GM06990 (cell line): ENCODE measurements around the gene MTMR3.

Experiments used
- DNase-seq: peaks from one replicate; pipeline ENCODE4 v3.0.0-alpha.2; 2011; ENCODE audit not compliant: insufficient read length; ENCODE audit errors: extremely low read depth
- H3K27me3 ChIP-seq: replicated peaks from 2 replicates; pipeline ENCODE4 v1.6.0; 2011; ENCODE audit warnings: low read length; ENCODE audit not compliant: control insufficient read depth, insufficient read depth
- H3K36me3 ChIP-seq: 2 replicates; pipeline ENCODE4 v1.5.1; 2011; ENCODE audit warnings: low read length; ENCODE audit not compliant: control insufficient read depth, insufficient read depth
- H3K4me3 ChIP-seq: replicated peaks from 2 replicates; pipeline ENCODE4 v1.5.1; 2011; ENCODE audit warnings: low read depth, mild to moderate bottlenecking, control low read depth, low read length
- CTCF ChIP-seq: IDR thresholded peaks from 2 replicates; pipeline ENCODE4 v1.5.1; 2011; ENCODE audit warnings: low read length, control low read depth, mild to moderate bottlenecking, inconsistent platforms; ENCODE audit not compliant: insufficient read depth, poor library complexity, severe bottlenecking

MTMR3 gene

GRCh38 chr22:29983296-29983917 is 100.4 kb downstream of the MTMR3 start:
- DNase-seq, result no peak
- Histone ChIP-seq H3K36me3 (peaks cover 1% of the 10 kb centered on the region; the same call in 1 of the 2 replicates), H3K27me3 (no peaks in the 10 kb centered on the region), H3K4me3 (no peak overlapping the region)
- TF ChIP-seq CTCF, result no peak

GRCh38 chr22:29985912-29986311 is 102.9 kb downstream of the MTMR3 start:
- H3K4me3 ChIP-seq, result no peak overlapping the region
- TF ChIP-seq CTCF, result no peak
- DNase-seq, result no peak
- H3K36me3 ChIP-seq, result peaks cover 1% of the 10 kb centered on the region; the same call in 1 of the 2 replicates
- H3K27me3 ChIP-seq, result no peaks in the 10 kb centered on the region

GRCh38 chr22:29987137-29987536 is 104.2 kb downstream of the MTMR3 start:
- H3K36me3 ChIP-seq, result peaks cover 1% of the 10 kb centered on the region; the same call in 1 of the 2 replicates
- no peaks in the 10 kb centered on the region for H3K27me3 ChIP-seq
- no peak overlapping the region for H3K4me3 ChIP-seq
- no peak for TF ChIP-seq CTCF
- DNase-seq, result no peak

GRCh38 chr22:29988719-29989118 is 105.7 kb downstream of the MTMR3 start:
- TF ChIP-seq CTCF, result no peak
- H3K27me3 ChIP-seq, result no peaks in the 10 kb centered on the region
- no peak overlapping the region for H3K4me3 ChIP-seq
- DNase-seq, result no peak
- H3K36me3 ChIP-seq, result peaks cover 1% of the 10 kb centered on the region; the same call in 1 of the 2 replicates

GRCh38 chr22:29989446-29989845 is 106.5 kb downstream of the MTMR3 start:
- DNase-seq, result no peak
- no peak for TF ChIP-seq CTCF
- no peak overlapping the region for H3K4me3 ChIP-seq
- H3K27me3 ChIP-seq, result no peaks in the 10 kb centered on the region
- peaks cover 1% of the 10 kb centered on the region; the same call in 1 of the 2 replicates for H3K36me3 ChIP-seq
